Stimulated activated CD4-positive, alpha-beta T cell treated with anti-CD3 and anti-CD28 coated beads, Interleukin-1b, Interleukin-23, amount 100 ng/mL, for 24 hours (primary cell): ENCODE data around the gene KCNH1.

ENCODE experiments used
- DNase-seq, 4 experiments: peaks; one replicate each; pipeline ENCODE4 v3.0.0-alpha.2; 2020; ENCODE audit warnings: low read depth in 4 of 4, low spot score in 1 of 4

The KCNH1 gene

DNA sequence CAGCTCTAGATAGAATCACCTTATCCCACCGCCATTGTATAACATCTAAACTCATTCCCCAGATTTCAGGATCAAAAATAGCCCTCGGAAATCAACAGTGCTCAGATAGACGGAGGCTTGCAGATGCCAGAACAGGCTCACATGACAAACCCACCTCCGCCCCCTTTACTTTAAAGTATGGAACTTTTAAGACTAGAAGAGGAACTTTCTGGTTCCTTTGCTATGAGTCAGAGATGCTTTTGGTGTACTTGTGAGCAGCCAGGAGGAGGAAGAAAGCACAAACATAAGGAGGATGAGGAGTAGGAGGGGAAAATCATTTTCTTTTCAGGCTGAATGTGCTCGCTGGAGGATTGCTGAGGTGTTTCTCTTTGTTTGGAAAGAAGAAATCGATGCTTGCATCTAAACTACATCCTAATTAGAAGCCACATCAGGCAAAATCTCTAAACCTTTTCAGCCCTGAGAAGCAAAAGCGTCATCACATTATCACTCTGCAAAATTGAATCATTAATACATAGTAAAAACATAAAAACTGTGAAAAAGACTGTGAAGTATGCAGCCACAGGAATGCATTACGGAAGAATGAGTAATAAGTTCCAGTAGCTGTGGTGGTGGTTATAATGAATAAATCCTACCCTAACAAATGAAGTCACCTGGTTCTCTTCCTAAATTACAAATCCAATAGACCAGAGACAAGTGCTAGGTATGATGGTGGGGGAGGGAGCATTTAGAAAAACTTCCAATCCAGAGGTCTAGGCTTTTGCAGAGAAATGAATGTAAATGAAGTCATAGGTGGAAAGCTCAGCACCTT, 251.3 kb downstream of the KCNH1 start:
- no peak for DNase-seq

DNA sequence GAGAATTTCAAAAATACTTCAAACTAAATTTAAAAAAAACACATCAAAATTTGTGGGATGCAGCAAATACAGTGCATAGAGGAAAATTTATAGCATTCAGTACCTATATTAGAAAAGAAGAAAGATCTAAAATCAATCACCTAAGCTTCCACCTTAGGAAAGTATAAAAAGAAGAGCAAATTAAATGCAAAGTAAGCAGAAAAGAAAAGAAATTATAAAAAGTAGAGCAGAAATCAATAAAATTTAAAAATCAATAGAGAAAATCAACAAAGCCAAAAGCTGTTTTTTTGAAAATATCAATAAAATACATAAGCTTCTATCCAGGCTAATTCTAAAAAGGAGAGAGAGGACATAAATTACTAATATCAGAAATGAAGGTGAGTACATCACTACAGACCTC, 255.4 kb downstream of the KCNH1 start:
- DNase-seq, result no peak

DNA sequence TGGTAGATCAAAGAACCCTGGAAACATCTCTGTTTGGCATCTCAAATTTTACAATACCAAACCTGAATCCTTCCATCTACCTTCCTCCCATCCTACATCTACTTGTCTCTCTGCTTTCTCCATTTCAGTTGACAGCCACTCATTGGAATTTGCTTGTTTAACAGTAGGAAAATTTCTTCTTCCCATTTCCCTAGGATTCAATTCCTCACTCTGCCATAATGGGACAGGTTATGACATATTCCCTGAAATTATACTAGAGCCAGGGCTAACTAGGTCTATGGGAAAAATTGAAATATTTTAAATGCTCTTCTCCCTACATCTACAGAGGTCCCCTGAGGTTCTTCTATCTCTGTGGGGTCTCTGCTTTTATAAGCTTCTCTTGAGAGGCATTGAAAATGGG, 257.7 kb downstream of the KCNH1 start:
- no peak for DNase-seq

DNA sequence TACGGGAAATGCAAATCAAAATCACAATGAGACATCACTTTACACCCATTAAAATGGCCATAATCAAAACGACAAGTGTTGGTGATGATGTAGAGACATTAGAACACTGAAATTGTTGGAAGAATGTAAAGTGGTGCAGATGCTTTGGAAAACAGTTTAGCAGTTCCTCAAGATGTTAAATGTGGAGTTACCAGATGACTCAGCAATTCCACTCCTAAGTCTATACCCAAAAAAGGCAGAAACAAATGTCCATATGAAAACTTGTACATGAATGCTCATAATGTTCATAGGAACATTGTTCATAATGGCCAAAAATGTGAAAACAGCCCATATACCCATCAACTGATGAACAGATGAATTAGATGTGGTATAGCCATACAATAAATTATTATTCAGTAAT, 267.4 kb downstream of the KCNH1 start:
- DNase-seq, result no peak

DNA sequence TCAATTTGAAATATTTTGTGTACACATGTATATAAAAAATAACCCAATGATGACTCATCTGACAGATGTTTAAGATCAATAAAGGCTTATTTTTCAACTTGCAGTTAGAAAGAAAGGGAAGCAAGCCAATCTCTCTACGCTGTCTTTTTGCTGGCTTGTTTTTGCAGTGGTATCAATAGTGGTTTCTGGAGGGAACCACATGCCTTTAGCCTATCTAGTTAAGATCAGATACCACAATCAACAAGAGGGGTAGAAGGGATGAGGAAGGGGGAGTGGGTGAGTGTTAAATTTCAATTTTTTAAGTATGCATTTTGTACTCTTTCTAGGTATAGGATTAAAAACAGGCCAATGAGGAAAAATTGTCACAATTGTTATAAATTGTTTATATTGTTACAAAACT, 276.2 kb downstream of the KCNH1 start:
- no peak for DNase-seq

DNA sequence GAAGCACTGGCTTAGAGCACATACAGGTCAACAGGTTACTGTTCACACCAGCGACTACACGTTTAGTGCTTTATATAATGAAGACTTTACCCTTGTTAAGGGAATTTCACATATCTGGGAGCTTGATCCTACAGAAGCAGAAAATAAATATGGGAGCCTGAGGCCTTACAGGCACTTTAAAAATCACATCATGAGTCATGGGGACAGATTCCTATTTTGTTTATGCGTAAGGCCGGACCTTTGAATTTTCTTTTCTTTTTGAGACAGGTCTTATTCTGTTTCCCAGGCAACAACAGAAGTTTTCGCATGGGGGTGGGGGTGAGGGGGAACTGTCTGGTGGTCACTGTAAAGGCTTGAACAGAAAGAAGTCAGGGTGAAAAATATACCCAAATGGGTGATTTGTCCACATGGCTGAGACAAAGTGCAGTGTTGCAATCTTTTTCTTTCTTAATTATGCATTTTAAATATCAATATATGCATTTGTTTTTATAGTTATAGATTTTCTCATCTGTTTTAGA, 276.7 kb downstream of the KCNH1 start:
- no peak for DNase-seq

DNA sequence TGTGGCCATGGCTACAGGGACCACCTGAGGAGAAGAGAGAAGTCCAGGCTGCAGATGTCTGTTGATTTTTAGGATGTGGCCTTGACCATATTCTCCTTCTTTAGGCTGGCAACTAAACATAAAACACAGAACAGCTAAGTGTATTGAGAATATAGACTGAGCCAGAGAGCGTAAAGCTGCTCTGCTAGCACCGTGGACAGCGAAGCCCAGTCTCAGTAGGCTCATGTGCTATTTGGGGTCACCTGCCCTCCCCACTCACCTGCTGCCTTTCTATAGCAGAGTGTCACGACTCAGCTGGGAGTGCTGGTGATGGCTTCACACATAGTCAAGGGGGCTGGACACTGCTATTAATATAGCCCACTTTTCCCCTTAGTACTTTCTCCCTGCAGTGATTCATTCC, 278.5 kb downstream of the KCNH1 start:
- DNase-seq, result no peak

DNA sequence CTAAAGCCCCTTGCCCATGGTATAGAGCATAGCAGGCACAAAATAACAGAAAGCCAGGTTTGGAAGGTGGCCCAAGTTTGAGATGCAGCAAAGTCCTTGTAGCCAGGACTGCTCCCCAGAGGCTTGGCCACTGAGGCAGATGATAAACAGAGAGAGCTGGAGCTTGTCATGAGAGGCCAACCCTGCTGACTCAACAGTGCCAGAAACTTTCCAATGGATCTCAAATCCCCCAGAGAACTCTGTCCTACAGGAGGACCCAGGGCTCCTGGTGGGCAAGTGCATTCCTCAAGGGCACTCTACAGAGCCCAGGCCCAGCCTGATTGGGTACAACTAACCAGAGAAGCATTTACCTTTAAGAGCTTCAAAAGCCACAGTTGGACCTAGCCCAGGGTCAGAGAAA, 280.7 kb downstream of the KCNH1 start:
- DNase-seq, result no peak

DNA sequence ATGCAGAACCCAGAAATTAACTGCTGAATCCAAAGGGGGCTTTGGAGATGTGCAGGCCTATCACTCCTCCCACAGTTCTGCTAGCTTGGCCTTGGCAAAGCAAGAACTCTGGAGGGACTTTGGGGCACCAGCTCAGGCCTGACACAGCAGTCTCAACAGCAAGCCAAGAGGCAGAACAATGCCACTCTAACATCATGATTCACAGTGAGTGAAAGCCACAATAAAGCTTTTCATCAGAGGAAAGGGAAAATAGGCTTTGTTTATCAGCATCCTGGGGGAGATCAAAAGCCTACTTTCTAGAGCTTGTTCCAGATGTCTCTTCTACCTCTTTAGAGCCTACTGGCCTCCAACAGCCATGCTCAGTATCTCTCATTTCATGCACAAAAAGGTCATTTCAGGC, 283.4 kb downstream of the KCNH1 start:
- no peak for DNase-seq

DNA sequence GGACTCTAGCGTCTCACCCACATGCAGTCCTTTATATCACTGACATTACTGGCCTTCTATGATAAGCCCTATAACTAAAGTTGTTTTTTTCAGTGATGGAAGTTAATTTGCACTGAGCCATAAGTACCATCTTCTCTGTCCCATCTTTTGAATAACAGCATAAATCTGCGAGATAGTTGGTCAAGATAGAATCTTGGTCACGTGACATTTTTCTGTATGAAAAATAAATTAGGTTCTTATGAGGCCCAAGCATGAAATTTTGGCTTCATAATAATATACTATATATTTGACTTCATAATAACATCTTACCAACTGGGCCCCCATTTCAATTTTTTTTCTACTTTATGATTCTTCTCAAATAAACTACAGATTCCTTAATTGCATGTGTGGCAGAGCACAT, 285.5 kb downstream of the KCNH1 start:
- DNase-seq, result no peak

DNA sequence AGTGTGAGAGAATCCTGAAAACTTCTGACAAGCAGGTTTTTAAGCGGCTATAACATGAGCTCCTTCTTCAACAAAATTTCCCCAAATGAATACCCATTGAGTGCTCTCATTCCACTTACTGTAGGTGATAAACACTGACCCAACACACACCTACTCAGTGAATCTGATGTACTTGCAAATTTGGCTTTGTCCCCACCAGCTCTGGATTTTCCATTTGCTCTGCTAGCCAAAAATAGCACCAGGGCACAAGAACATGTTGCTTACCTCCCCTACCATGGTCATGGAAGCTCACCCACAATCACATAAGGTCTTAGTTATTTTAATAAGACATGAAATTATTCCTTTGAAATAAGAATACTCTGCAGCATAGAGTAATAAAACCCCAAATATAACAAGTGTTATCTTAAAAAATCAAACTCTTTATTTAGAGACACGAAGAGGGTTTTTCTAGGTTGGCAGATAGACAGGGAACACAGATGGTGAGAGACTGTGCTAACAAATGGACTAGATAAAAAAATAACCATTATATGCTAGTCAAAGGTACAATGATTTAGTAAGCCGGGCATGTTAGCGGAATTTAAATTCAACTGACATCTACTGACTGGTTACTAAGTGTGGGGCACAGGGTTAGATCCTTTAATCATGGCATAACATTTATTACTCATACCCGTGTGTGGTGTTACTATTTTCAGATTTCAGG, 291.9 kb downstream of the KCNH1 start:
- no peak for DNase-seq

DNA sequence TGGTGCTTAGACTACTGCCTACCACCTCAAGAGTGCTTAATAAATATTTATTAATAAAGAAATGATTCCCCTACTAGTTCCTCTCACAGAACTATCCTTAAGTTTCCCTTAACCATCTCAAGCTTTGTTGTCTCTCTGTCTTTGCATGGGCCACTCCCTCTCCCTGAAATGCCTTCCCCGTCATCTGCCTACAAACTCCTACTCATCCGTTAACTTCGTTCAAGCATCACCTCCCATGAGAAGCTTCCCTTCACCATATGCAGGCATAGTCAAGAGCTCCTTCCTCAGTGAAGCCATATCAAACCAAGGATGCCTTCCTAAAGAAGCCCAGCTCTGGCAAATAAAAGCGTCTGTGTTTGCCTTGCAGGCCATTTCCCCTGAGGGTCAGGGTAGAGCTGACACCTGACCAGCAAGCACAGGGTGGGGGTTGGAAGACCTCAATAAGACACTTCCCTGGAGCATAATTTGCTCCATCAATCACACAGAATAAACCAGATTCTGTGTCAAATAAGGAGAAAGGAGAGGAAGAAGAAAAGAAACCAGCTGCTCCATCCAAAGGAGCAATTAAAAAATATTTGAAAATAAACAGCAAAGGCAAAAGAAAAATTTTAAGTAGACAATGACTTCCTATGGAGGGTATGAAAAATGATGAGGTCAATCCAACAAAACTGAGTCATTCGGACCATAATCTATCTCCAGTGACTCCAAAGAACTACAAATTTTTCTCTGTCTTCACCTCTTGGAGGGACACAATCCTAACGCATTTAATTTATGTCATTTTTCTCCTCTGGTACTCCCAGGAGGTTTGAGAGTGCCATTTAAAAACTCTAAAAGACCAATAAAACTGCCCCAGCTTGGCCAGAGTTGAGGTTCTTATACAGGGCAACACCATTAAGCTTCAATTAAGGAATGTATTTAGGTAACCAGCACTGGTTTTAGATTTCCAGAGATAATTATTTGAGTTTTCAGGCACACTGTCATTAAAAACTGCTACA, 303.6 kb downstream of the KCNH1 start:
- DNase-seq, result no peak

DNA sequence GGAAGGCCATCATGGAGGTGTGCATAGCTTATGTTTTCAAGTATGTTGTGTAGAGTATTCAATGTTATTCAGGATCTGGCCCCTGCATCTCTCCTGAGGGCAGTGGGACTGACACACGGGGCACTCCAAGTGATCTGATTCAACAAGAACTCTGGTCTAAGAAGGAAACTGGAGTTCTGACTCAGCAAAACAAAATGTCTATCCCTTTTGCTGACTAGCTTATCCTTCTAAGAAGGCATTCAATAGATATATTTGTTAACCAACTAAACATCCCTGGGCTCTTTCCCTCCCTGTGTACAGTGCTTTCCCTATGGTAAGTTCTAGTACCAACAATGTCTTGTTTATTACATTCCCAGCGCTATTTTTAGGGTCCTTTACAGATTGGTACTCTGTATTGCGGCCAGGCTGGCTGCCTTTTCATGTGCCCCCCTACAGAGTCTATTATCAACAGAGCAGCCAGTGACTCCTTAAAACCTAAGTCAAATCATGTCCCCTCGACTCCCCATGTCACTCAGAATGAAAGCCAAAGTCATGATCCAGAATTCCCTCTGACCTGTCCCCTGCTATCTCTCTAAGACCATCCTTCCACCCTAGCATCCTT, 304.9 kb downstream of the KCNH1 start:
- no peak for DNase-seq

DNA sequence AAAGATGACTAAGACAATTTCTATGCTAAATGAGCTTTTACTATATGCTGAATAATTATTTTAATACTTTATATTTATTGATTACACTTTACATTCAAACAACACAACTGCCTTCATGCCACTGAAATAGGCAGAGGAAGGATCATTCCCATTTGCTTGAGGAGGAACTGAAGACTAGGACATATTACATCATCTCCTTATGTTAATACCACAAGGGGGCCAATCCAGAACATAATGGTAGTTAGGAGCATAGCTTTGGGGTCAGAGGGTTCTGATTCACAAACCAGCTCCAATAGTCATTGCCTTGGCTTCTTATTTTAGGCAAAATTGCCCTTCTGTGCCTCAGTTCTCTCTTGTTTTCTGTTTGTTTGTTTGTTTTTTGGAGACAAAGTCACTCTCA, 306.5 kb downstream of the KCNH1 start:
- no peak for DNase-seq

DNA sequence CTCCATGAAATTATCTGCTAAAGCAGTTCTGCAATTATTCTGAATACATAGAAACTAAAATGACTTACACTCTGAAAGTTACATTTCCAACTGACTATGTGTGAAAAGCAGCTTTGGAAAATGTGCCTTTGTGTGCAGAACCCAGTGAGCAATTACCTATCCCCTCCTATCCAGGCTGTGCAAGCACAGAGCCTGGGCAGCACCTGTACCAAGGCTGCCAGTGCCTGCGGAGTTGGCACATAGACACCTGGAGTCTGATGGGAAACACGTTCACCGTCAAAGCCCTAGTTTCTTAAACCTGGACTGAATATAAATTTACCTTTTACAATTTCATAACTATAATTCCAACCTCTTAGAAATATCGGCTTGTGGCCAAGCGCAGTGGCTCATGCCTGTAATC, 307.3 kb downstream of the KCNH1 start:
- DNase-seq, result no peak

DNA sequence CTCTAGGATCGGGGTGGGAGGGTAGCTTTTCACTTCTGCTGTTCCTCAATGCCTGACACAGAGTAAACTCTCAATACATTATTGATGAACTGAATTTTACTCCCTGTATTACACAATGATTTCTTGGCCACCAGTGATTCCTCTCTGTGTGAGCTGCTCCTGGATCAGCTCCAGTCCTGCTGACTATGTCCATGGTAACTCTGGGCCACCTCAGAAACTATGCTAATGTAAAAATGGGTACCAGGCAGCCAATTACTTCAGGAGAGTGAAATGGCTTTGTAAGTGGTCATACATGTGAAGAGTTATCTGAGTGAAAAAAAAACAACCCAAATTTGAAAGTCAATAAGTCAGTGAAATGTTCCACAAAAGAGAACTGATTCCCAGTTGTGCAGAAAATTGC, 311.0 kb downstream of the KCNH1 start:
- DNase-seq, result no peak

DNA sequence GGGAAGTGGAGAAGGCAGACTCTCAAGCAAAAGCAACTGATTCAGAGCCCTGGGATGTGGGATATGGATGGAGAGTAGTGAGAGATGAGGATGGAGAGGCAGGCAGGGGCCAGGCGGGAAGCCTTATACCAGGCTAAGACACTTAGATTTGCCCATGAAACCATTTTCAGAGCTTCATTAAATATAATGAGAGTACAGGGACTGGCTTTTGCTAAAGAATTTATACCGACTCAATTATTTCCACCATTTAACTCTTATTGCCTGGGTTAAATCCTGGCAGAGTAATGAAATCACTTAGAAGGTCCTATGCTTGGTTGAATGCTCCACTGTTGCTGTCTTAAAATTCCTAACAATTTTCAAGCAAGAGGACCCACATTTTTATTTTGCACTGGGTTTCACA, 311.7 kb downstream of the KCNH1 start:
- DNase-seq, result no peak

DNA sequence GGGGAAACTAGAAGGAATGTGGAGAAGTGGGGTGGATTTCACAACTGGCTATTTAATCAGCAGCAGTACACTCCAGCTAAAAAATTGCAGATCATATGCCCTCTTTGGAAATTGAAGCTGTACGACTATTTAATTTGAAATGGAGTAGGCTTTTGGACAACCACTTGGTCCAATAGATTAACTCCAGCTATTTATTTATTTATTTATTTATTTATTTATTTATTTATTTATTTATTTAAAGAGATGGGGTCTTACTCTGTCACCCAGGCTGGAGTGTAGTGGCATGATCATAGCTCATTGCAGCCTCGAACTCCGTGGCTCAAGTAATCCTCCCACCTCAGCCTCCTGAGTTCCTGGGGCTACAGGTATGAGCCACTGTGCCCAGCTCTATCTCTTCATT, 312.3 kb downstream of the KCNH1 start:
- no peak for DNase-seq

DNA sequence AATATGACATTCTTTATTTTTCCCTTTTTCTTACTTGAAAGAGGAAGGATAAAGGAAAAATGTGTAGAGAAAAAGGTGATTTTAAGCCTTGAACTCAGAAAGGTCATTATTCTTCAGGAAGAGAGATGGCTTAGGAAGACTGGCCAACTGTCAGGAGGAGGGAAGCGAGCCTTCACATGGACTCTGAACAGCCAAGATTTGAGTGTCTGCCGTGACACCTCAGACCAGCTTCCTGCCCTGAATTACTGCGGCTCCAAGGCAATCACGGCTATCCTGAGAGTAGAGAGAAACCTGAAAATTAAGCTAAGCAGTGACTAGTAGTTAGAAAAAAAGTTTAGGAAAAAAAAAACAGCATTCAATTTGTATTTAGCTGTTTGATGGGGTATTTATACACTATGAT, 314.7 kb downstream of the KCNH1 start:
- DNase-seq, result no peak

DNA sequence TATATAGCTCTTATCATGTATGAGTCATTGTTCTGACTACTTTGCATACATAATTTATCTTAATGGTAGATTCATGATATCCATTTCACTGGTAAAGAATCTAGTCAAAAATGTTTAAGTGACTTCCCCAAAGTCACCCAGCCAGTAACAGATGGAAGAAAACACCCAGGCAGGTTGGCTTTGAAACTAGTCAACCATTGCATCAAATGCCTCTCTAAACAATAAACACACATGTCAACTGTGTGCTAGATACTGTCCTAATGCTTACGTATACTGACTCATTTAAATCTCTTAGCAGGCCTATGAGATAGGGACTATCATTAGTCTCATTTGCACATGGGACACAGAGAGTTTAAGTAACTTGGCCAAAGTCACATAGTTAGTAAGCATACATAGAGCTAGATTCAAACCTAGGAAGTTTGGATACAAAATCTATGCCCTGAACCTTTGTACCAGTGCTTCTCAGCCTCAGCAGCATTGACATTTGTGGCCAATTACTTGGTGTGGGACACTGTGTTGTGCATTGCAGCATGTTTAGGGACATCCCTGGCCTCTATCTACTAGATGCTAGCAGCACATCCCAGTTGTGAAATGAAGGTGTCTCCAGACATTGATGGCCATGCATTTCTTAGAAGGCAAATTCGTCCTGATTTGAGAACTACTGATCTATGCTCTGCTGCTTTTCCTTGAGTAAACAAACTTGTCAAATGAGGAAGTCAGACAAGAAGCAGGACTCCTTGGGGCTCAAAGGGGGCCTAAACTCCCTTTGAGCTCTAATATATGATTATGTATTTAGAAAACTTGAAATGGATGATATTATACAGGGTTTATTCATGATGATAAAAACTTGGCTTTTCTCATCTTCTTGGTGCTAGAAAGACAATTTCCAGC, 316.3 kb downstream of the KCNH1 start:
- no peak for DNase-seq
